Stimulated activated CD8-positive, alpha-beta memory T cell treated with anti-CD3 and anti-CD28 coated beads, Interleukin-4, amount 100 ng/mL, for 4 hours (primary cell): ENCODE data around the gene OSTC.

Experiments used
- DNase-seq, 2 donors: peaks; one replicate each; pipeline ENCODE4 v3.0.0-alpha.2; 2020; ENCODE audit warnings: low read depth in 2 of 2, low spot score in 1 of 2

The OSTC gene

GRCh38 chr4:108714880-108715279 lies 64.5 kb downstream of the OSTC start:
- DNase-seq, result no peak

DNA sequence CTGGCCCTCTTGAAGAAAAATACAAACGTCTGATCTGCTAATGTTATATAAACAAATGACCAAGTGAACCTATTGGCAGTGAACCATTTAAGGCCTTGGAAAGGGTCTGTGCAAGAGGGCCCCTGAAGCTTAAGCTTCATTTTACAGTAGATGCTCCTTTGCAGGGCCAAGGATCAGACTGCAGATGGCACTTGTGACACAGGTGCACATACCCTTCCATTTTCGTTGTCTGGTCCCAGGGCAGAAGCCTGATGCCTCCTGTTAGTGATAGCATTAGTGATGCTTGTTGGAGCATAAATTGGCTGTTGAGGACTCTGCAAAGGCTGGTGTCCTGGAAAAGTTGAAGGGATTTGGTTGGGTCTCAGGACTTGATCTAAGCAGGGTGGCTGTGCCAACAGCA lies 65.9 kb downstream of the OSTC start:
- no peak for DNase-seq

DNA sequence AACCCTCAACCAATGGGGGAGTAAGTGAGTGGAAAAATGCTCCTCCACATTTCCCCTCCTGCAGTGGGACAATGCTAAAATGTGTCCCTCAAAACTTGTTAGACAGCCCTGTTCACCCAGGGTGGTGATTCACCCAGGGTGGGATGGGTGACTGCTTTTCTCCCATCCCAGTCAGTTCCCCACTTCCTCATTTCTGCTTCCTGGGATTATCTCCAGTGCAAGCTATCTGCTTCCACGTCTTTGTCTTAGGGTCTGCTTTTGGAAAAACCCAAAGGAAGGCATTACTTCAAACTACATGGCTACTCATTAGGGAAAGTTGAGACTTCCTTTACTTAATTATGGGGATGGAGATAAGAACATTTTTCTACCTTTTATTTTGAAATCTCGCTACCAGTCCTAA lies 67.0 kb downstream of the OSTC start:
- DNase-seq, result no peak
